ENCODE results near the gene COL27A1. TPM values are rescaled to one million over a fixed set of nuclear protein-coding genes. Genes with fewer than 3 reads are reported as not detected.
"Not testable (repeated sequence)": the region's sequence is repeated elsewhere in the genome, so short reads cannot be mapped to it uniquely, and the experiment has no call there.

Gene COL27A1
- polyA plus RNA-seq, 4 donors = 31.8 to 52.3 (median 39.3) TPM

GRCh38 chr9:114122136-114123027 lies 33.0 kb upstream of the COL27A1 start:
- DNase-seq (ENCODE audit: low read depth in 4 of 4, low spot score in 3 of 4) = no peak

GRCh38 chr9:114123031-114123977 lies 32.0 kb upstream of the COL27A1 start:
- no peak for DNase-seq (ENCODE audit: low read depth in 4 of 4, low spot score in 3 of 4)

GRCh38 chr9:114124138-114124537 lies 31.2 kb upstream of the COL27A1 start:
- DNase-seq (ENCODE audit: low read depth in 4 of 4, low spot score in 3 of 4) = no peak

DNA sequence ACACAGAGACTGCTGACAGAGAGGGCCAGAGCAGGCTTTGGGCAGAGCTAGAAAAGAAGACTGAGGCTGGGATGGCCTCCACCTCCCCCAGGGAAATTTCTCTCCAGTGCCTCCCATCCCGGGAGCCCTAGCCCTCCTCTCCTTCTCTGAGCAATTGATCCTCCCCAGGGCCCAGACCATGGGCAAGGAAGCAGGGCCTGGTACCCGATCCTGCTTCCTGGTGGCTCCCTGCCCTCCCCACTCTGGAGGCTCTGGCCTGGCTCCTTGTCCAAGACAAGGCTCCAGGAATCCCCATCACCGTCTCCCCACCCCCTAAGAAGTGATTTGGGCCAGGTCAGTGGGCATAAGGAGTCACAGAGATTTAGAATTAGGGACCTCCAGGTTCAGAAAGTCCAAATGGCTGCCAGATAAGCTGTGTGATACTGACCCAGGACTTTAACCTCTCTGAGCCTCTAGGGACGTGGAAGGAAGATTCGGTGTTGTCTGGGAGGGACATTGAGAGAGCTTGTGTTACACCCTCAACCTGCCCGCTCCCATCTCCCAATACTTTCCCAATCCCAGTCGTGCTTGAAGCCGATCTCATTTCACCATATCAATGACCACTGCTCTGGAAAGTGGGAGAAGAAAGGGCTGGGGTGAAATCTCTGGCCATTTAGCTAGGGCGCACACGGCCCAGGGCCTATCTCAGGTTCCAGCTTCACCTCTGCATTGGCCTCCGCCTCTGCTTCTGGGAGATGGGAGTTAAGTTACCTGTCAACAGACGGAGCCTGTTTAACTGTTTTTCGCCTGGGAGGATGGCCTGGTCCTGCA lies 30.5 kb upstream of the COL27A1 start:
- no peak for DNase-seq (ENCODE audit: low read depth in 4 of 4, low spot score in 3 of 4)

GRCh38 chr9:114125476-114126013 lies 29.8 kb upstream of the COL27A1 start:
- no peak for DNase-seq (ENCODE audit: low read depth in 4 of 4, low spot score in 3 of 4)

- DNase-seq (ENCODE audit: low read depth in 4 of 4, low spot score in 3 of 4) = no peak
Measured at GRCh38 chr9:114126247-114127060, 28.9 kb upstream of the COL27A1 start.

DNA sequence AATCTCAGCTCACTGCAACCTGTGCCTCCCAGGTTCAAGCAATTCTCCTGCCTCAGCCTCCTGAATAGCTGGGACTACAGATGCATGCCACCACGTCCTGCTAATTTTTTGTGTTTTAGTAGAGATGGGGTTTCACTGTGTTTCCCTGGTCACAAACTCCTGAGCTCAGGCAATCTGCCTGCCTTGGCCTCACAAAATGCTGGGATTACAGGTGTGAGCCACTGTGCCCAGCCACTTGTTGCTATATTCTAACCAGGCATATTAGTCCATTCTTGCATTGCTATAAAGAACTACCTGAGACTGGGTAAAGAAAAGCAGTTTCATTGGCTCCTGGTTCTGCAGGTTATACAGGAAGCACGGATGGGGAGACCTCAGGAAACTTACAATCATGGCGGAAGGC lies 26.6 kb upstream of the COL27A1 start:
- DNase-seq (ENCODE audit: low read depth in 4 of 4, low spot score in 3 of 4) = not testable (repeated sequence)

GRCh38 chr9:114130141-114130540 lies 25.2 kb upstream of the COL27A1 start:
- DNase-seq (ENCODE audit: low read depth in 4 of 4, low spot score in 3 of 4) = no peak

GRCh38 chr9:114130624-114131277 lies 24.6 kb upstream of the COL27A1 start:
- DNase-seq (ENCODE audit: low read depth in 4 of 4, low spot score in 3 of 4) = no peak

- no peak for DNase-seq (ENCODE audit: low read depth in 4 of 4, low spot score in 3 of 4)
Measured at GRCh38 chr9:114131808-114132549, 23.4 kb upstream of the COL27A1 start.

- no peak for DNase-seq (ENCODE audit: low read depth in 4 of 4, low spot score in 3 of 4)
Measured at GRCh38 chr9:114132550-114132918, 22.8 kb upstream of the COL27A1 start.

DNA sequence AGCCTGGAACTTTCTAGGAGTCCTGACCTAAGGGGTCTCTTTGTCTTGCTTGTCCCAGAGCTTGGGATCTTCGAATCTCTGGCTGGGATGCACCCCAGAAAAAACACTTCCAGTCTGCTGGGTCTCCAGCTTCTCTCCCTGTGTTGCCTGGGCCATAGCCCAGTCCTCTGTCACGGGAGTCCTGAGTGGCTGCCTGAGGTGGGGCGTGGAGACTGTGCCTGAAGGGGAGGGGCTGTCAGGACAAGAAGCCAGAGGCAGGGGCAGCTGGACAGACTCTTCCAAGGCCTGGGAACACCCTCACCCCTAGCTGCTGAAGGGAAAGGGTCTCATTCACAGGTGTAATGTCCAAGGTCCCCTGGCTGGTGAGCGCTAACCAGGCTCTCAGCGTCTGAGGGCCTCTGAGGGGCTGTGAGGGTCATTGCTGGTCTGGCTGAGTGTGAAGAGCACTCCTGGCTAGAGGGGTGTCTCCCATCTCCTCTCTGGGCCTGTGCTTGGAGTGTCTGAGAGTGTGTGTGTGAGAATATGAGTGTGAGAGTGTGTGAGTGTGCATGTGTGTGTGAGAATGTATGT lies 20.4 kb upstream of the COL27A1 start:
- DNase-seq (ENCODE audit: low read depth in 4 of 4, low spot score in 3 of 4) = no peak

GRCh38 chr9:114137831-114138230 lies 17.5 kb upstream of the COL27A1 start:
- DNase-seq (ENCODE audit: low read depth in 4 of 4, low spot score in 3 of 4) = no peak

DNA sequence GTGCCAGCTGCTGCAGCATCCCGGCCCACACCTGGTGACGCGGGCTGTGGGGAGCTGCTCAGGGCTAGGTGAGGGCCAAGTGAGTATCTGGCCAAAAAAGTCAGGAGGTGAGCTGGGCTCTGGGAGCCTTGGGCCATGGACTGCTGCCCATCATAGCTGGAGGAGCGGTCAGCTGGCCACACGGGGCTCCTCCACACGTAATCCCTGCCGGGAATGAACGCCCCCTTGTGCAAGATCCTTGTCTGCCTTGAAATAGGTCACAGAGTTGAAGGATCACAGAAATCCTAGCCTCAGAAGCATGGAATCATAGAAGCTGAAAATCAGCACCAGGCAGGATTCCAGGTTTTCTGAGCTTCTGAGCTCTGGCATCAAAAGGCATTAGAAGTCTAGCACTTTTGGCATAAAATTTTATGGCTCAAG lies 16.8 kb upstream of the COL27A1 start:
- no peak for DNase-seq (ENCODE audit: low read depth in 4 of 4, low spot score in 3 of 4)

- DNase-seq (ENCODE audit: low read depth in 4 of 4, low spot score in 3 of 4) = no peak
Measured at GRCh38 chr9:114139071-114139470, 16.3 kb upstream of the COL27A1 start.

DNA sequence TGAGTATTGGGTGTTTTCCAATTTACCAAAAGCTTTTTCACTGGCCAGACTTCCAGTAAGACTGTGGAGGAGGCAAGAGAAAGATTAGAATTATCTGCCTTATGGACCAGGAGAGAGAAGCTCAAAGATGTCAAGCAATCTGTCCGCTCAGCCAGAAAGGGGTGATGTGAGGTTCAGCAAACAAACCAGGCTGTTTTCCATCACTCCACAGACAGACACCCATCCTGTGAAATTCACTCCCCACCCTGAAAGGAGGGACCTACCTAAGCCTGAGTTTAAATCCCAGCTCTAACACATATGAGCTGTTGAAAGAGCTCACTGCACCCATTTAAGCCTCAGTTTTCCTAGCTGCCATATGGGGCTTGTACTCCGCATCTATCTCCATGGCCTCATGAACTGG lies 14.9 kb upstream of the COL27A1 start:
- no peak for DNase-seq (ENCODE audit: low read depth in 4 of 4, low spot score in 3 of 4)

- no peak for DNase-seq (ENCODE audit: low read depth in 4 of 4, low spot score in 3 of 4)
Measured at GRCh38 chr9:114140850-114141249, 14.5 kb upstream of the COL27A1 start.
